GM12878 (cell line): ENCODE measurements around the gene PMAIP1.
A peak's percentile ranks its signal among the peaks of the same experiment; 100 is the strongest.

Experiments used
- BACH1 ChIP-seq: fragments of 450-650 bp; IDR thresholded peaks from 2 replicates; pipeline ENCODE4 v1.6.1; 2017; ENCODE audit warnings: mild to moderate bottlenecking, borderline replicate concordance
- CREB1 ChIP-seq: IDR thresholded peaks from 2 replicates; pipeline ENCODE4 v1.6.1; 2012; ENCODE audit warnings: low read depth, mild to moderate bottlenecking, inconsistent platforms
- CTCF ChIP-seq, 3 experiments: IDR thresholded peaks in 2 of 3; conservative IDR thresholded peaks in 1 of 3; 2 replicates each; pipeline ENCODE4 v1.5.1; 2011; ENCODE audit warnings: low read depth in 3 of 3, low read length in 3 of 3, mild to moderate bottlenecking in 3 of 3, control low read depth in 2 of 3, moderate library complexity in 2 of 3, inconsistent platforms in 1 of 3, mixed read lengths in 1 of 3; ENCODE audit not compliant: control insufficient read depth in 2 of 3, insufficient read depth in 1 of 3; ENCODE audit errors: extremely low read depth in 1 of 3
- ESRRA ChIP-seq: IDR thresholded peaks from 2 replicates; pipeline ENCODE4 v1.6.1; 2012; ENCODE audit warnings: mild to moderate bottlenecking, low read length, improper control_type of control experiment
- MAX ChIP-seq: IDR thresholded peaks from 2 replicates; pipeline ENCODE4 v1.6.1; 2012; ENCODE audit warnings: low read depth, low read length, improper control_type of control experiment
- SMARCA5 ChIP-seq: fragments of 450-650 bp; IDR thresholded peaks from 2 replicates; pipeline ENCODE4 v1.6.1; 2017; ENCODE audit warnings: mild to moderate bottlenecking
- ZNF24 ChIP-seq: fragments of 450-650 bp; IDR thresholded peaks from 2 replicates; pipeline ENCODE4 v1.6.1; 2017; ENCODE audit warnings: antibody characterized with exemption, mild to moderate bottlenecking

GRCh38 chr18:59907172-59907571 lies 7.4 kb downstream of the PMAIP1 start:
- no peak for TF ChIP-seq CREB1
- no peak for TF ChIP-seq BACH1
- no peak for TF ChIP-seq CTCF (IDR thresholded peaks at IDR 0.05 in 2 of 3, conservative IDR thresholded peaks at IDR 0.05 in 1 of 3; ENCODE audit: control insufficient read depth in 2 of 3, extremely low read depth in 1 of 3, insufficient read depth in 1 of 3, low read depth in 3 of 3, low read length in 3 of 3)
- no peak for TF ChIP-seq ESRRA
- 0 out of 2 replicates have a peak, but pooled peaks have one; percentile 16 for TF ChIP-seq ZNF24
- no peak for TF ChIP-seq MAX
- TF ChIP-seq SMARCA5: no peak
